SK-N-SH (cell line): ENCODE measurements around the gene CELF2. TPM values are rescaled to one million over a fixed set of nuclear protein-coding genes. Genes with fewer than 3 reads are reported as not detected.

Source experiments
- CTCF ChIA-PET: fragments of 300-600, 350-600 bp; formaldehyde crosslinking; extraction: SDS; loops from one replicate; lab custom pipeline; 2021; lab: Yijun Ruan, JAX
- POLR2A ChIA-PET: fragments of 350-600 bp; sonication (Branson Sonifier 250); formaldehyde crosslinking; extraction: SDS; loops from one replicate; lab custom pipeline; 2020; ENCODE audit warnings: antibody characterized with exemption, inconsistent platforms; lab: Yijun Ruan, JAX
- DNase-seq: peaks from one replicate; pipeline ENCODE4 v3.0.0; 2012
- H2AFZ ChIP-seq: fragments of 200-600 bp; sonication (generic); 2 replicates; pipeline ENCODE4 v1.8.1; 2016; ENCODE audit warnings: antibody characterized with exemption, mild to moderate bottlenecking, low read depth
- H3F3A ChIP-seq: fragments of 200-600 bp; sonication (generic); replicated peaks from 2 replicates; pipeline ENCODE3; 2016; ENCODE audit warnings: antibody characterized with exemption, mild to moderate bottlenecking; ENCODE audit not compliant: insufficient read depth
- H3K27ac ChIP-seq, 2 experiments: fragments of 200-500 bp in 1 of 2; fragments of 200-600 bp in 1 of 2; sonication (Bioruptor generic) in 1 of 2; sonication (generic), shearing (Covaris generic) in 1 of 2; 2 replicates each; pipeline versions ENCODE4 v1.5.1 to v1.6.1; 2014 to 2016; ENCODE audit warnings: low read depth in 2 of 2, inconsistent platforms in 1 of 2, low read length in 1 of 2, mild to moderate bottlenecking in 1 of 2, mixed read lengths in 1 of 2
- H3K27me3 ChIP-seq: fragments of 200-600 bp; sonication (generic), shearing (Covaris generic); 2 replicates; pipeline ENCODE4 v1.6.1; 2016; ENCODE audit warnings: mixed run types; ENCODE audit not compliant: insufficient read depth
- H3K36me3 ChIP-seq, 2 experiments: fragments of 200-500 bp in 1 of 2; fragments of 200-600 bp in 1 of 2; sonication (Bioruptor generic) in 1 of 2; sonication (generic) in 1 of 2; replicated peaks in 1 of 2; 2 replicates each; pipeline versions ENCODE3 to v1.5.1; 2014 to 2016; ENCODE audit warnings: low read length in 1 of 2, mild to moderate bottlenecking in 1 of 2; ENCODE audit not compliant: insufficient read depth in 2 of 2, control insufficient read depth in 1 of 2
- H3K4me1 ChIP-seq, 2 experiments: fragments of 200-500 bp in 1 of 2; fragments of 200-600 bp in 1 of 2; sonication (Bioruptor generic) in 1 of 2; sonication (generic), shearing (Covaris generic) in 1 of 2; 2 replicates each; pipeline versions ENCODE4 v1.5.1 to v1.6.1; 2014 to 2016; ENCODE audit warnings: low read depth in 1 of 2, low read length in 1 of 2, mixed run types in 1 of 2; ENCODE audit not compliant: insufficient read depth in 2 of 2, control insufficient read depth in 1 of 2
- H3K4me2 ChIP-seq: fragments of 200-600 bp; sonication (generic), shearing (Covaris generic); 2 replicates; pipeline ENCODE4 v1.6.1; 2017; ENCODE audit warnings: mixed run types
- H3K4me3 ChIP-seq, 2 experiments: fragments of 200-500 bp in 1 of 2; fragments of 200-600 bp in 1 of 2; sonication (Bioruptor generic) in 1 of 2; sonication (generic), shearing (Covaris generic) in 1 of 2; 2 replicates each; pipeline versions ENCODE4 v1.5.1 to v1.8.1; 2014 to 2016; ENCODE audit warnings: low read depth in 2 of 2, inconsistent platforms in 1 of 2, low read length in 1 of 2, mild to moderate bottlenecking in 1 of 2, mixed read lengths in 1 of 2, moderate library complexity in 1 of 2
- H3K79me2 ChIP-seq: fragments of 200-600 bp; sonication (generic); 2 replicates; pipeline ENCODE4 v1.8.1; 2017; ENCODE audit warnings: mild to moderate bottlenecking; ENCODE audit not compliant: insufficient read depth
- H3K9ac ChIP-seq: fragments of 200-600 bp; sonication (generic); 2 replicates; pipeline ENCODE4 v1.6.1; 2017; ENCODE audit warnings: mixed run types
- H3K9me2 ChIP-seq: fragments of 200-600 bp; sonication (generic); 2 replicates; pipeline ENCODE4 v1.6.1; 2017; ENCODE audit warnings: mixed run types
- H3K9me3 ChIP-seq: fragments of 200-600 bp; sonication (generic); 2 replicates; pipeline ENCODE4 v1.6.1; 2017; ENCODE audit warnings: mixed run types, mild to moderate bottlenecking, moderate library complexity
- H4K20me1 ChIP-seq: fragments of 200-600 bp; sonication (generic); 2 replicates; pipeline ENCODE4 v1.6.1; 2017; ENCODE audit warnings: mild to moderate bottlenecking, mixed run types; ENCODE audit not compliant: insufficient read depth
- CHD2 ChIP-seq: fragments of 150-350 bp; IDR thresholded peaks from 2 replicates; pipeline ENCODE4 v1.6.1; 2018; ENCODE audit warnings: low read length; ENCODE audit not compliant: partially characterized antibody
- EZH2phosphoT487 ChIP-seq: fragments of 200-600 bp; sonication (generic); IDR thresholded peaks from 2 replicates; pipeline ENCODE4 v1.6.1; 2017; ENCODE audit warnings: low read depth, mixed run types, mild to moderate bottlenecking, antibody characterized with exemption, moderate library complexity, borderline replicate concordance
- FOSL2 ChIP-seq: IDR thresholded peaks from 2 replicates; pipeline ENCODE4 v1.4.0; 2012; ENCODE audit warnings: low read depth, mild to moderate bottlenecking, moderate library complexity, borderline replicate concordance
- FOXJ3 ChIP-seq: sonication (generic); formaldehyde crosslinking; IDR thresholded peaks from 2 replicates; pipeline ENCODE4 v1.5.1; 2020; ENCODE audit warnings: mild to moderate bottlenecking, missing genetic modification reagents
- FOXM1 ChIP-seq: IDR thresholded peaks from 2 replicates; pipeline ENCODE4 v1.4.0; 2012; ENCODE audit warnings: low read depth, mild to moderate bottlenecking
- GABPA ChIP-seq: IDR thresholded peaks from 2 replicates; pipeline ENCODE4 v1.4.0; 2012; ENCODE audit warnings: low read depth, mild to moderate bottlenecking
- GATA2 ChIP-seq: sonication (generic); formaldehyde crosslinking; IDR thresholded peaks from 2 replicates; pipeline ENCODE4 v1.5.0; 2020; ENCODE audit warnings: mild to moderate bottlenecking, missing genetic modification reagents
- JUND ChIP-seq: IDR thresholded peaks from 2 replicates; pipeline ENCODE4 v1.4.0; 2012
- MAX ChIP-seq: IDR thresholded peaks from 2 replicates; pipeline ENCODE4 v1.4.0; 2012; ENCODE audit warnings: low read depth
- NFIC ChIP-seq: IDR thresholded peaks from 2 replicates; pipeline ENCODE4 v1.4.0; 2012; ENCODE audit warnings: borderline replicate concordance
- PBX3 ChIP-seq: IDR thresholded peaks from 2 replicates; pipeline ENCODE4; 2012
- RCOR1 ChIP-seq: fragments of 150-350 bp; IDR thresholded peaks from 2 replicates; pipeline ENCODE4 v1.6.1; 2017; ENCODE audit warnings: antibody characterized with exemption, low read length
- SIN3A ChIP-seq: IDR thresholded peaks from 2 replicates; pipeline ENCODE4 v1.6.1; 2012; ENCODE audit warnings: low read depth, mild to moderate bottlenecking, low read length, moderate library complexity, borderline replicate concordance
- SMC3 ChIP-seq: IDR thresholded peaks from 2 replicates; pipeline ENCODE4 v1.6.1; 2012; ENCODE audit warnings: low read depth, low read length, improper control_type of control experiment
- USF1 ChIP-seq: IDR thresholded peaks from 2 replicates; pipeline ENCODE4 v1.4.0; 2012; ENCODE audit warnings: low read depth, borderline replicate concordance
- WGBS: methylation state at CpG from one replicate; pipeline ENCODE4 v1.1.6; 2017; ENCODE audit warnings: low lambda C conversion rate; 5-methylcytosine and 5-hydroxymethylcytosine counted together
- polyA plus RNA-seq, 3 experiments: library from polyadenylated mRNA; depleted of rRNA; stranded (reverse); fragments of >200 nt; gene quantifications; 2 replicates each; pipeline ENCODE4 v1.2.3, GENCODE V29; 2012
- TF ChIP-seq, protein P1 (sequence below): fragments of 200-600 bp; sonication (generic); IDR thresholded peaks from 2 replicates; pipeline ENCODE4 v1.6.1; 2017; ENCODE audit warnings: antibody characterized with exemption, mild to moderate bottlenecking, moderate library complexity
- TF ChIP-seq, protein P2 (sequence below): IDR thresholded peaks from 2 replicates; pipeline ENCODE4 v1.6.1; 2012; ENCODE audit warnings: mild to moderate bottlenecking, low read depth, low read length, moderate library complexity

CELF2 gene
- polyA plus RNA-seq, 1 of the 3 experiments (the other 2 are of a cell fraction): 0.03 TPM

- no peak overlapping the region for H3K27ac ChIP-seq
- no peaks in the 10 kb centered on the region for H4K20me1 ChIP-seq
- H3K36me3 ChIP-seq: no peaks in the 10 kb centered on the region
- no peaks in the 10 kb centered on the region for H3K79me2 ChIP-seq
- H3K4me2 ChIP-seq: no peak overlapping the region
- DNase-seq: no peak
- no peak overlapping the region for H3K4me3 ChIP-seq
- H2AFZ ChIP-seq: no peak overlapping the region
- no peaks in the 10 kb centered on the region for H3K9me2 ChIP-seq
- POLR2A ChIA-PET: no interaction called here
- H3K9ac ChIP-seq: no peak overlapping the region
- WGBS: 12% methylated on average over 5 of the region's 10 CpGs
- no peaks in the 10 kb centered on the region for H3K9me3 ChIP-seq
- H3K27me3 ChIP-seq: no peaks in the 10 kb centered on the region
- CTCF ChIA-PET: no interaction called here
- H3K4me1 ChIP-seq: no peaks in the 10 kb centered on the region
- TF ChIP-seq EZH2phosphoT487 (no peak), SMC3 (no peak), NFIC (no peak), GABPA (no peak), FOXM1 (no peak), RCOR1 (no peak), PBX3 (no peak), CHD2 (no peak)
- TF ChIP-seq, protein P1, sequence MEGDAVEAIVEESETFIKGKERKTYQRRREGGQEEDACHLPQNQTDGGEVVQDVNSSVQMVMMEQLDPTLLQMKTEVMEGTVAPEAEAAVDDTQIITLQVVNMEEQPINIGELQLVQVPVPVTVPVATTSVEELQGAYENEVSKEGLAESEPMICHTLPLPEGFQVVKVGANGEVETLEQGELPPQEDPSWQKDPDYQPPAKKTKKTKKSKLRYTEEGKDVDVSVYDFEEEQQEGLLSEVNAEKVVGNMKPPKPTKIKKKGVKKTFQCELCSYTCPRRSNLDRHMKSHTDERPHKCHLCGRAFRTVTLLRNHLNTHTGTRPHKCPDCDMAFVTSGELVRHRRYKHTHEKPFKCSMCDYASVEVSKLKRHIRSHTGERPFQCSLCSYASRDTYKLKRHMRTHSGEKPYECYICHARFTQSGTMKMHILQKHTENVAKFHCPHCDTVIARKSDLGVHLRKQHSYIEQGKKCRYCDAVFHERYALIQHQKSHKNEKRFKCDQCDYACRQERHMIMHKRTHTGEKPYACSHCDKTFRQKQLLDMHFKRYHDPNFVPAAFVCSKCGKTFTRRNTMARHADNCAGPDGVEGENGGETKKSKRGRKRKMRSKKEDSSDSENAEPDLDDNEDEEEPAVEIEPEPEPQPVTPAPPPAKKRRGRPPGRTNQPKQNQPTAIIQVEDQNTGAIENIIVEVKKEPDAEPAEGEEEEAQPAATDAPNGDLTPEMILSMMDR: no peak
- TF ChIP-seq, all 33 proteins: peak for 0
- H3F3A ChIP-seq: no peaks in the 10 kb centered on the region
These were observed 258.8 kb downstream of the CELF2 start for GRCh38 chr10:11276449-11276990.

DNA sequence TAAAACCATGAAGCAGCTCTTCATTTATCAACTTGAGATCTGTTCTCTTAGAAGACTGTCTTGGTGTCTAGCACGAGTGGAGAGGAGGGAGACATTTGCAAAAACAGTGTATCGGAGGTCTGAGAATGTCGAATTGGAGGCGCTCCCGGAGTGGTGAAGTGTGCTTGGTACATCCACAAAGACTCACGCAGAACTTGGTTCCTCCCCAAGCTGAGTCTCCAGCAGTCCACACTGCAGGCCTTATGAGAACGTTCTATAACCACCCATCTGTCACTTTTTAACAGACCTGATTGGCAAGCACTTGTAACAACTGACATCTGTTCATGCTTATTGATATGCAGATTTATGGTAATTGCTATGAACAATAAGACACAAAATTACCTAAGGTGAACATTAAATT is 261.6 kb downstream of the CELF2 start:
- CTCF ChIA-PET: interaction anchor here (2.1 kb wide), 1 partner anchor 9 kb away, joined by 7 read pairs; no protein-coding TSS in a partner anchor
- DNase-seq: no peak
- no peak overlapping the region for H2AFZ ChIP-seq
- POLR2A ChIA-PET: no interaction called here
- no peaks in the 10 kb centered on the region for H4K20me1 ChIP-seq
- no peaks in the 10 kb centered on the region for H3F3A ChIP-seq
- H3K27ac ChIP-seq: no peak overlapping the region
- WGBS: 56% methylated on average over 7 of the region's 7 CpGs
- H3K4me2 ChIP-seq: no peak overlapping the region
- H3K79me2 ChIP-seq: no peaks in the 10 kb centered on the region
- no peak overlapping the region for H3K9ac ChIP-seq
- H3K4me3 ChIP-seq: no peak overlapping the region
- no peaks in the 10 kb centered on the region for H3K9me2 ChIP-seq
- no peaks in the 10 kb centered on the region for H3K9me3 ChIP-seq
- no peaks in the 10 kb centered on the region for H3K4me1 ChIP-seq
- no peaks in the 10 kb centered on the region for H3K36me3 ChIP-seq
- H3K27me3 ChIP-seq: no peaks in the 10 kb centered on the region
- no peak for TF ChIP-seq USF1
- no peak for TF ChIP-seq FOXJ3 (CRISPR knock-in tag)
- TF ChIP-seq, protein P1: no peak
- TF ChIP-seq NFIC: no peak
- TF ChIP-seq, protein P2, sequence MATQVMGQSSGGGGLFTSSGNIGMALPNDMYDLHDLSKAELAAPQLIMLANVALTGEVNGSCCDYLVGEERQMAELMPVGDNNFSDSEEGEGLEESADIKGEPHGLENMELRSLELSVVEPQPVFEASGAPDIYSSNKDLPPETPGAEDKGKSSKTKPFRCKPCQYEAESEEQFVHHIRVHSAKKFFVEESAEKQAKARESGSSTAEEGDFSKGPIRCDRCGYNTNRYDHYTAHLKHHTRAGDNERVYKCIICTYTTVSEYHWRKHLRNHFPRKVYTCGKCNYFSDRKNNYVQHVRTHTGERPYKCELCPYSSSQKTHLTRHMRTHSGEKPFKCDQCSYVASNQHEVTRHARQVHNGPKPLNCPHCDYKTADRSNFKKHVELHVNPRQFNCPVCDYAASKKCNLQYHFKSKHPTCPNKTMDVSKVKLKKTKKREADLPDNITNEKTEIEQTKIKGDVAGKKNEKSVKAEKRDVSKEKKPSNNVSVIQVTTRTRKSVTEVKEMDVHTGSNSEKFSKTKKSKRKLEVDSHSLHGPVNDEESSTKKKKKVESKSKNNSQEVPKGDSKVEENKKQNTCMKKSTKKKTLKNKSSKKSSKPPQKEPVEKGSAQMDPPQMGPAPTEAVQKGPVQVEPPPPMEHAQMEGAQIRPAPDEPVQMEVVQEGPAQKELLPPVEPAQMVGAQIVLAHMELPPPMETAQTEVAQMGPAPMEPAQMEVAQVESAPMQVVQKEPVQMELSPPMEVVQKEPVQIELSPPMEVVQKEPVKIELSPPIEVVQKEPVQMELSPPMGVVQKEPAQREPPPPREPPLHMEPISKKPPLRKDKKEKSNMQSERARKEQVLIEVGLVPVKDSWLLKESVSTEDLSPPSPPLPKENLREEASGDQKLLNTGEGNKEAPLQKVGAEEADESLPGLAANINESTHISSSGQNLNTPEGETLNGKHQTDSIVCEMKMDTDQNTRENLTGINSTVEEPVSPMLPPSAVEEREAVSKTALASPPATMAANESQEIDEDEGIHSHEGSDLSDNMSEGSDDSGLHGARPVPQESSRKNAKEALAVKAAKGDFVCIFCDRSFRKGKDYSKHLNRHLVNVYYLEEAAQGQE: no peak
- TF ChIP-seq RCOR1: no peak
- no peak for TF ChIP-seq SIN3A
- TF ChIP-seq JUND: no peak
- no peak for TF ChIP-seq MAX
- no peak for TF ChIP-seq FOSL2
- TF ChIP-seq GATA2 (CRISPR knock-in tag): no peak
